ENCODE measurements around the gene RHOH.

Gene RHOH

DNA sequence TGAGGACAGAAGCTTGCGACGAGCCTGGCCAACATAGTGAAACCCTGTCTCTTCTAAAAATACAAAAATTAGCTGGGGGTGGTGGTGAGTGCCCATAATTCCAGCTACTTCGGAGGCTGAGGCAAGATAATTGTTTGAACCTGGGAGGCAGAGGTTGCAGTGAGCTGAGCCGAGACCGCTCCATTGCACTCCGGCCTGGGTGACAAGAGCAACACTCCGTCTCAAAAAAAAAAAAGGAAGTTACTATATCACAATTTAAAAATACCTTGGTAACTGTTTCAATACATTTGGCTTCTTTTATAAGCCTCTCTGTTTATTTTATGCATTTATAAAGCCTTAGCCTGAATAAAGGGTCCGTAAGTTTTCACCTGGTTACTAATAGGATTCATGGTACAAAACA, 91.7 kb downstream of the RHOH start:
- TF ChIP-seq GATA2 (IDR thresholded peaks at IDR 0.05; ENCODE audit: low read depth, low read length) (no peak), GATA3 (IDR thresholded peaks at IDR 0.05; ENCODE audit: low read depth, low read length) (no peak)

DNA sequence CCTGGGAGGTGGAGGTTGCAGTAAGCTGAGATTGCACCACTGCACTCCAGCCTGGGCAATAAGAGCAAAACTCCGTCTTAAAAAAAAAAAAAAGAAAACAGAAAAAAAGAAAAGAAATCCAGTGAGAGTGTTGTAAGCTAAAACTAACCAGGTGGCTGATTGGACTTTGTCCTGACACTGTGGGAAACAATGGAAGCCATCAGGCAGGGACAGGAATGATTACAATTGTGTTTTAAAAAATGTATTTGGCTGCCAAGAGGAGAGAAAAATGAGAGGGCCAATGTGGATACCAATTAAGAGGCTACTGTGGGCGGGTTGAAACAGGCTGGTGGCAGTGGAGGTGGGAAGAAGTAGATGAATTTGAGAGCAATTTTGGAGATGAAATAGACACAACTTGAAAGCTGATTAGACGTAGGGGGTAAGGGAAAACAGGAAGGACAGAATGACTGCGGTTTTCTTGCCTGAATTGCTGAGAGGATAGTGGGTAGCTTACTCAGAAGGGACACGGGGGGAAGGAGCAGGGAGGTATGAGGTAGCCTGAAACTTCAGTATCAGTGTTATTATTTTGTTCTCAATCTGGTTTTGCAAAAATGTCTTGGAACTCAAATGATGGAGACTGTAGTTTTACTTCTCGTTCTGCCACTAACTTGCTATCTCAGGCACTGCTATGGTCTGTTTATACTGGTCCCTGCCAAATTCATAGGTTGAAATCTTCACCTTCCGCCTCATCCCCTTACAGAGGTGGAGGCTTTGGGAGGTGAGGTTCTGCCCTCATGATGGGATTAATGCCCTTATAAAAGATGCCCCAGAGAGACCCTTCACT, 92.7 kb downstream of the RHOH start:
- no peak for TF ChIP-seq GATA2 (IDR thresholded peaks at IDR 0.05; ENCODE audit: low read depth, low read length)
- no peak for TF ChIP-seq GATA3 (IDR thresholded peaks at IDR 0.05; ENCODE audit: low read depth, low read length)

GRCh38 chr4:40292313-40292759, 95.5 kb downstream of the RHOH start:
- TF ChIP-seq GATA2 (IDR thresholded peaks at IDR 0.05; ENCODE audit: low read depth, low read length) (no peak), GATA3 (IDR thresholded peaks at IDR 0.05; ENCODE audit: low read depth, low read length) (no peak)

GRCh38 chr4:40294339-40294738, 97.5 kb downstream of the RHOH start:
- TF ChIP-seq GATA3 (IDR thresholded peaks at IDR 0.05; ENCODE audit: low read depth, low read length) (no peak), GATA2 (IDR thresholded peaks at IDR 0.05; ENCODE audit: low read depth, low read length) (no peak)

GRCh38 chr4:40295572-40295971, 98.7 kb downstream of the RHOH start:
- no peak for TF ChIP-seq GATA2 (IDR thresholded peaks at IDR 0.05; ENCODE audit: low read depth, low read length)
- no peak for TF ChIP-seq GATA3 (IDR thresholded peaks at IDR 0.05; ENCODE audit: low read depth, low read length)
